Measurements from ENCODE around the gene N4BP2L1. TPM values are rescaled to one million over a fixed set of nuclear protein-coding genes. Genes with fewer than 3 reads are reported as not detected.

Gene N4BP2L1
- total RNA-seq, 4 donors from 2014 or later, result 2.2 to 23.6 (median 10.6) TPM

DNA sequence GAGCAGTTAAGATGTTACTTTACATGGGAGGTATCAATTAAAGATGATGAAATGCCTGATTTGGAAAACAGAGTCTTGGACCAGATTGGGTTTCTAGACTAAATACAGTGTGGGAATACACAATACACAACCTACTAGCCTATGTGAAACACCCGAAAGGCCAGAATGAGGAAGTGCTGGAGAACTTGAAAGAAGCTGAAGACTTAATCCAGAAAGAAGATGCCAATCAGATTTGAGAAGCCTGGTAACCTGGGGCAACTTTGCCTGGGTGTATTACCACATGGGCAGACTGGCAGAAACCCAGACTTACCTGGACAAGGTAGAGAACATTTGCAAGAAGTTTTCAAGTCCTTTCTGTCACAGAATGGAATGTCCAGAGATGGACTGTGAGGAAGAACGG lies 43.2 kb downstream of the N4BP2L1 start:
- TF ChIP-seq POLR2A (IDR thresholded peaks at IDR 0.05), result no peak
- Histone ChIP-seq H3K9me3 (no peaks in the 10 kb centered on the region), H3K4me3 (no peak overlapping the region), H3K36me3 (no peaks in the 10 kb centered on the region), H3K4me1 (no peaks in the 10 kb centered on the region), H3K27me3 (no peaks in the 10 kb centered on the region), H3K27ac (no peak overlapping the region)
- 57 to 86% methylated on average over 2 of the region's 2 CpGs for WGBS, 2 donors
- intact Hi-C loops (cut with DNase I), result no loop called here
- DNase-seq, result no peak

DNA sequence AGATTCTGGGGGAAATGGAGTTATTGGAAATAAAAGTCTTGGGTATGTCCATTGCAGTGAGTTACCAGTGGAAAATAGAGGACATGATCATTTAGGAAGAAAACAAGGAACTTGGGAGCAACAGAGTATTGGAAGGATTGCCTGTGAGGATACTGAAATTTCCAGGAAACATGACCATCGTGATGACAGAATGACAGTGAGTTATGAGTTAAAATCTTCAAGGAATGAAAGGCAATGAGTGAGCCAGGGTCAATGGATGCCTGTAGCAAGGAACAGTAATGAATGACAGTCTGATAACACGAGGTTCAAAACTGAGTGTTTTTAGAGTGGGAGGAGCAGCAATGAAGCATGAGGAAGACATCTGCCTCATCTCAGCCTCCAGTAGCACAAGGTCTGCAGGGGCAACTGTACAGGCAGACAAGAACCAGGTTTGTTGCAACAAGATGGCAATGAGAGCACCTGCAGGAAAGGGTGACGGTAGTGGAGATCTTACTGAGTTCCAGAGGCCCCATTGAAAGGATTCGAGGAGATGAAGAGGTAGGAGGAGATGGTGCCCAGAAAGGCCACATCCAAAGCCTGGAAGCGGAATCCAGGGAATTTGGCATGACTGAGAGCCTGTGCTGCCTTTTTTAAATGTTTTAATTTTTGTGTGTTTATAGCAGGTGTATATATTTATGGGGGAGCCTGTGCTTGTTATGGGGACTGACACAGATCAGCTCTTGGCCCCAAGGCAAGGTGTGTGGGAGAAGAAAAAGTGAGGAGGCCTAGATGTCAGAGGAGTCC lies 43.9 kb downstream of the N4BP2L1 start:
- Histone ChIP-seq H3K4me3 (no peak overlapping the region), H3K27me3 (no peaks in the 10 kb centered on the region), H3K9me3 (no peaks in the 10 kb centered on the region), H3K36me3 (no peaks in the 10 kb centered on the region), H3K4me1 (no peaks in the 10 kb centered on the region), H3K27ac (no peak overlapping the region)
- TF ChIP-seq POLR2A (IDR thresholded peaks at IDR 0.05), result no peak
- TF ChIP-seq, protein P1, sequence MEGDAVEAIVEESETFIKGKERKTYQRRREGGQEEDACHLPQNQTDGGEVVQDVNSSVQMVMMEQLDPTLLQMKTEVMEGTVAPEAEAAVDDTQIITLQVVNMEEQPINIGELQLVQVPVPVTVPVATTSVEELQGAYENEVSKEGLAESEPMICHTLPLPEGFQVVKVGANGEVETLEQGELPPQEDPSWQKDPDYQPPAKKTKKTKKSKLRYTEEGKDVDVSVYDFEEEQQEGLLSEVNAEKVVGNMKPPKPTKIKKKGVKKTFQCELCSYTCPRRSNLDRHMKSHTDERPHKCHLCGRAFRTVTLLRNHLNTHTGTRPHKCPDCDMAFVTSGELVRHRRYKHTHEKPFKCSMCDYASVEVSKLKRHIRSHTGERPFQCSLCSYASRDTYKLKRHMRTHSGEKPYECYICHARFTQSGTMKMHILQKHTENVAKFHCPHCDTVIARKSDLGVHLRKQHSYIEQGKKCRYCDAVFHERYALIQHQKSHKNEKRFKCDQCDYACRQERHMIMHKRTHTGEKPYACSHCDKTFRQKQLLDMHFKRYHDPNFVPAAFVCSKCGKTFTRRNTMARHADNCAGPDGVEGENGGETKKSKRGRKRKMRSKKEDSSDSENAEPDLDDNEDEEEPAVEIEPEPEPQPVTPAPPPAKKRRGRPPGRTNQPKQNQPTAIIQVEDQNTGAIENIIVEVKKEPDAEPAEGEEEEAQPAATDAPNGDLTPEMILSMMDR (IDR thresholded peaks at IDR 0.05), result no peak
- intact Hi-C loops (cut with DNase I), result no loop called here
- DNase-seq, result no peak
- WGBS, 2 donors, result 82 to 90% methylated on average over 5 of the region's 5 CpGs

DNA sequence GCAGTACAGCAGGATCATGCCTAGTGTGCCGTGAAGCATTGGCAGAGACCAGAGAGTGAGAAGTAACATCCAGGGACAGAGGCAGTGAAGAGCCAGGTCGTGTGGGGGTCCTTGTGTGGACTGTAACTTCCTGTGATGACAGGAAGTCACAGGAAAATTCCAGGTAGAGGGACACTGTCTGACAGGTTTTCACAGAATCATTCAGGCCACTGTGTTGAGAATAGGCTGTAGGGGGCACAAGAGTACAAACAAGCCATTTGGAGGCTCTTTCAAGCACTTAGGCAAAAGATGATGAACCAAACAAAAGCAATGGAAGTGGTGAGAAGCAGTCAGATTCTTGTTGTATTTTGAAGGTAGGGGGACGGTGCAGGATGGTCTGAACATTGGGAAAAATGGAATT lies 46.4 kb downstream of the N4BP2L1 start:
- Histone ChIP-seq H3K4me1 (no peaks in the 10 kb centered on the region), H3K27ac (no peak overlapping the region), H3K27me3 (no peaks in the 10 kb centered on the region), H3K4me3 (no peak overlapping the region), H3K36me3 (no peaks in the 10 kb centered on the region), H3K9me3 (no peaks in the 10 kb centered on the region)
- no peak for DNase-seq
- TF ChIP-seq POLR2A (IDR thresholded peaks at IDR 0.05), result no peak
- TF ChIP-seq, protein P1 (IDR thresholded peaks at IDR 0.05), result peak in 5 of 6 experiments; percentile 17 to 52 (median 34)
- WGBS, 2 donors, result 64% methylated on average over 3 of the region's 3 CpGs
- intact Hi-C loops (cut with DNase I), result no loop called here

DNA sequence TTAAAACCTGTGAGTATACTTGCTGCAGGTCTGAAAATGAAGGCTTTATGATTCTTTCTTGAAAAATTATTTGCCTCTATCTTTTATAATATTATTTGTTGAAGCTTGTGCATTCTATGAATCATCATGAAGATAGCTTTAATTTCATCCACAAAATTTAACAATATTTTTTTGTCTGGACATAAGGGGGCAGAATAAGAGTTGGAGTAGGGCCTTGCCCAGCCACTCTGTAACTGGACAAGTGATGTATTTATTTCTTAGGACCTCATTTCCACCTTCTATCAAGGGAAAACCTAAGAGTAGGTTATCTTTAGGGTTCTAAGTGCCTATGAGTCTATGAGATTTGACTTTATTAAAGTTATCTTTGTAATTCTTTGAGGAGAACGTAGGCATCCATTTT lies 49.9 kb downstream of the N4BP2L1 start:
- Histone ChIP-seq H3K4me3 (no peak overlapping the region), H3K36me3 (no peaks in the 10 kb centered on the region), H3K27ac (no peak overlapping the region), H3K27me3 (no peaks in the 10 kb centered on the region), H3K9me3 (no peaks in the 10 kb centered on the region), H3K4me1 (no peaks in the 10 kb centered on the region)
- intact Hi-C loops (cut with DNase I), result no loop called here
- DNase-seq, result no peak
- WGBS, 2 donors, result 91 to 100% methylated on average over 1 of the region's 1 CpG
- TF ChIP-seq POLR2A (IDR thresholded peaks at IDR 0.05), result no peak
- TF ChIP-seq, protein P1 (IDR thresholded peaks at IDR 0.05), result no peak

DNA sequence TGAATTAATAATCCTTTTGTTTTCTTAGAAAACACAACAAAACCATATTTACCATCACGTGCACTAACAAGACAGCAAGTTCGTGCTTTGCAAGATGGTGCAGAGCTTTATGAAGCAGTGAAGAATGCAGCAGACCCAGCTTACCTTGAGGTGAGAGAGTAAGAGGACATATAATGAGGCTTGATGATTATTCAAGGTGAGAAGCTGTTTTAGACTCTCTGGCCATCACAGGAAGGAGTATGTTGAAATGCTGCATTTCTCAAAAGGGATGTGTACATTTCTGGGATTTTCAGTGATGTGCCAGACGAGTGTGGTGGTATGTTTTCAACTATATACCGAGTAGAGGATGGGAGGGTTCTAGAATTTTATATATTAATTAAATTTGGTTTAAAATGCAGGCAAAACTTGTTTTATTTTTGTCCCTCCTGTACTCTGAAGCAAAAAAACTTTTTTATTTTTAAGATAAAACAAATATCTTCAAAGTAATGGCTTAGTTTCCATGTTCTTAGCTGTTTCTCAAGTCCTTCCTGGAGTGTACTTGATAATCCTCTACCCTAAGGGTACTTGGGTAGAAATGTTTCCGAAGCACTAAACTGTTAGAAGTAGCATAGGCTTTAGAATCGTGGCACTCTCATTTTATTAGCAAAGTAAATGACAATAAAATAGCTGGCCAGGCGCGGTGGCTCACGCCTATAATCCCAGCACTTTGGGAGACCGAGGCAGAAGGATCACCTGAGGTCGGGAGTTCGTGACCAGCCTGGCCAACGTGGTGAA lies 51.1 kb downstream of the N4BP2L1 start:
- no peak for DNase-seq
- WGBS, 2 donors, result 89 to 93% methylated on average over 13 of the region's 13 CpGs
- no peaks in the 10 kb centered on the region for H3K9me3 ChIP-seq
- intact Hi-C loops (cut with DNase I), result no loop called here
- no peaks in the 10 kb centered on the region for H3K36me3 ChIP-seq
- TF ChIP-seq POLR2A (IDR thresholded peaks at IDR 0.05), result no peak
- TF ChIP-seq, protein P1 (IDR thresholded peaks at IDR 0.05), result no peak
- no peak overlapping the region for H3K4me3 ChIP-seq
- H3K27me3 ChIP-seq, result no peaks in the 10 kb centered on the region
- H3K4me1 ChIP-seq, result no peaks in the 10 kb centered on the region
- H3K27ac ChIP-seq, result no peak overlapping the region
